ENCODE data around the gene SOCS6. TPM values are rescaled to one million over a fixed set of nuclear protein-coding genes. Genes with fewer than 3 reads are reported as not detected.
"Not testable (repeated sequence)": the region's sequence is repeated elsewhere in the genome, so short reads cannot be mapped to it uniquely, and the experiment has no call there.

SOCS6 gene
- total RNA-seq, 4 donors from 2014 or later = 12.8 to 26.8 (median 16.3) TPM

GRCh38 chr18:70338890-70339289 is 50.0 kb downstream of the SOCS6 start:
- intact Hi-C loops (cut with DNase I; ENCODE audit: low total_unique reads) = loop anchor here (5.0 kb wide), 2 partner anchors 52 to 132 kb away; partner anchors contain the start of genes RTTN and SOCS6

DNA sequence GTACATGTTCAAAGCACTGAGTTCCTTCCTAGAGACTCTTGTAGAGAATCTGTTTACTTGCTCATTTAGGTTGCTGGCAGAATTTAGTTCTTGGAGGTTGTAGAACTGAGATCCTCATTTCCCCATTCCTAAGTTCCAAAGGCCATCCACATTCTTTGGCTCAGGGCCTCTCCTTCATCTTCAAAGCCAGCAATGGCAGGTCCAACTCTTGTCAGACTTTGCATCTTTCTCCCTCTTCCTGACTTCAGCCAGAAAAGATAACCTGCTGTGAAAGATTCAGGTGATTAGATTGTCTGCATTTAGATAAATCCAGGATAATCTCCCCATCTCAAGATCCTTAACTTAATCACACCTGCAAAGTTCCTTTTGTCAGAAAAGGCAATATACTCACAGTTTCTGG is 51.1 kb downstream of the SOCS6 start:
- in situ Hi-C loops (cut with MboI; ENCODE audit: low sequenced_read_pairs in 4 of 4) = no loop called here
- H3K4me3 ChIP-seq = no peak overlapping the region
- peaks cover 19% of the 10 kb centered on the region in 2 donors for H3K4me1 ChIP-seq
- TF ChIP-seq, protein P1, sequence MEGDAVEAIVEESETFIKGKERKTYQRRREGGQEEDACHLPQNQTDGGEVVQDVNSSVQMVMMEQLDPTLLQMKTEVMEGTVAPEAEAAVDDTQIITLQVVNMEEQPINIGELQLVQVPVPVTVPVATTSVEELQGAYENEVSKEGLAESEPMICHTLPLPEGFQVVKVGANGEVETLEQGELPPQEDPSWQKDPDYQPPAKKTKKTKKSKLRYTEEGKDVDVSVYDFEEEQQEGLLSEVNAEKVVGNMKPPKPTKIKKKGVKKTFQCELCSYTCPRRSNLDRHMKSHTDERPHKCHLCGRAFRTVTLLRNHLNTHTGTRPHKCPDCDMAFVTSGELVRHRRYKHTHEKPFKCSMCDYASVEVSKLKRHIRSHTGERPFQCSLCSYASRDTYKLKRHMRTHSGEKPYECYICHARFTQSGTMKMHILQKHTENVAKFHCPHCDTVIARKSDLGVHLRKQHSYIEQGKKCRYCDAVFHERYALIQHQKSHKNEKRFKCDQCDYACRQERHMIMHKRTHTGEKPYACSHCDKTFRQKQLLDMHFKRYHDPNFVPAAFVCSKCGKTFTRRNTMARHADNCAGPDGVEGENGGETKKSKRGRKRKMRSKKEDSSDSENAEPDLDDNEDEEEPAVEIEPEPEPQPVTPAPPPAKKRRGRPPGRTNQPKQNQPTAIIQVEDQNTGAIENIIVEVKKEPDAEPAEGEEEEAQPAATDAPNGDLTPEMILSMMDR (IDR thresholded peaks at IDR 0.05 in 4 of 5, conservative IDR thresholded peaks at IDR 0.05 in 1 of 5) = no peak
- TF ChIP-seq POLR2A (IDR thresholded peaks at IDR 0.05) = no peak
- peaks cover 0 to 3% (median 0%) of the 10 kb centered on the region in 3 donors for H3K9me3 ChIP-seq
- H3K36me3 ChIP-seq = peaks cover 0 to 6% of the 10 kb centered on the region in 2 donors
- H3K27me3 ChIP-seq = no peaks in the 10 kb centered on the region
- peak overlapping the region in 3 of 4 donors; percentile 82 to 91 (median 86) for H3K27ac ChIP-seq
- intact Hi-C loops (cut with DNase I; ENCODE audit: low total_unique reads) = loop anchor here (5.0 kb wide), 2 partner anchors 53 to 133 kb away; partner anchors contain the start of genes RTTN and SOCS6
- no peak for ATAC-seq
- DNase-seq = no peak

More at GRCh38 chr18:70338890-70339289, 50.0 kb downstream of the SOCS6 start:
- no peaks in the 10 kb centered on the region for H3K27me3 ChIP-seq
- DNase-seq (no peak), ATAC-seq (no peak)
- TF ChIP-seq, protein P1 (IDR thresholded peaks at IDR 0.05 in 4 of 5, conservative IDR thresholded peaks at IDR 0.05 in 1 of 5) = no peak
- TF ChIP-seq POLR2A (IDR thresholded peaks at IDR 0.05) = no peak
- H3K9me3 ChIP-seq = peaks cover 0 to 11% (median 0%) of the 10 kb centered on the region in 3 donors
- no peak overlapping the region for H3K4me3 ChIP-seq
- H3K36me3 ChIP-seq = peaks cover 0 to 6% of the 10 kb centered on the region in 2 donors
- peak overlapping the region in 3 of 4 donors; percentile 82 to 91 (median 86) for H3K27ac ChIP-seq
- H3K4me1 ChIP-seq = peaks cover 24 to 25% of the 10 kb centered on the region in 2 donors
- in situ Hi-C loops (cut with MboI; ENCODE audit: low sequenced_read_pairs in 4 of 4) = no loop called here

DNA sequence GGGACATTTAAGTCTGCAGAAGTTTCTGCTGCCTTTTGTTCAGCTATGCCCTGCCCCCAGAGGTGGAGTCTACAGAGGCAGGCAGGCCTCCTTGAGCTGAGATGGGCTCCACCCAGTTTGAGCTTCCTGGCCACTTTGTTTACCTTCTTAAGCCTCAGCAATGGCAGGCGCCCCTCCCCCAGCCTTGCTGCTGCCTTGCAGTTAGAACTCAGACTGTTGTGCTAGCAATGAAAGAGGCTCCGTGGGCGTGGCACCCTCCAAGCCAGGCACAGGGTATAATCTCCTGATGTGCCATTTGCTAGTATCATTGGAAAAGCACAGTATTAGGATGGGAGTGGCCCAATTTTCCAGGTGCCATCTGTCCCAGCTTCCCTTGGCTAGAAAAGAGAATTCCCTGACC is 59.6 kb downstream of the SOCS6 start:
- H3K27ac ChIP-seq; H3K4me3 ChIP-seq; H3K9me3 ChIP-seq; ATAC-seq; intact Hi-C loops (cut with DNase I; ENCODE audit: low total_unique reads); H3K36me3 ChIP-seq; H3K4me1 ChIP-seq; in situ Hi-C loops (cut with MboI; ENCODE audit: low sequenced_read_pairs in 4 of 4); DNase-seq; H3K27me3 ChIP-seq: not testable (repeated sequence)

- no peaks in the 10 kb centered on the region for H3K9me3 ChIP-seq
- H3K4me3 ChIP-seq = no peak overlapping the region
- no peaks in the 10 kb centered on the region for H3K4me1 ChIP-seq
- no peaks in the 10 kb centered on the region for H3K27me3 ChIP-seq
- TF ChIP-seq, protein P1 (IDR thresholded peaks at IDR 0.05 in 4 of 5, conservative IDR thresholded peaks at IDR 0.05 in 1 of 5) = no peak
- no peak for TF ChIP-seq POLR2A (IDR thresholded peaks at IDR 0.05)
- no peak for DNase-seq
- H3K36me3 ChIP-seq = peaks cover 0 to 9% of the 10 kb centered on the region in 2 donors
- in situ Hi-C loops (cut with MboI; ENCODE audit: low sequenced_read_pairs in 4 of 4) (no loop called here), intact Hi-C loops (cut with DNase I; ENCODE audit: low total_unique reads) (no loop called here)
- ATAC-seq = no peak
- H3K27ac ChIP-seq = no peak overlapping the region
Observed at GRCh38 chr18:70349316-70349715, 60.5 kb downstream of the SOCS6 start.

- no peak overlapping the region for H3K4me3 ChIP-seq
- H3K4me1 ChIP-seq = no peaks in the 10 kb centered on the region
- DNase-seq = no peak
- in situ Hi-C loops (cut with MboI; ENCODE audit: low sequenced_read_pairs in 4 of 4) = no loop called here
- ATAC-seq = no peak
- no peak overlapping the region for H3K27ac ChIP-seq
- intact Hi-C loops (cut with DNase I; ENCODE audit: low total_unique reads) = loop anchor here (10.0 kb wide), 1 partner anchor 61 kb away; no protein-coding TSS in a partner anchor
- TF ChIP-seq, protein P1 (IDR thresholded peaks at IDR 0.05 in 4 of 5, conservative IDR thresholded peaks at IDR 0.05 in 1 of 5) = no peak
- no peak for TF ChIP-seq POLR2A (IDR thresholded peaks at IDR 0.05)
- peaks cover 0 to 6% of the 10 kb centered on the region in 2 donors for H3K36me3 ChIP-seq
- no peaks in the 10 kb centered on the region for H3K9me3 ChIP-seq
- no peaks in the 10 kb centered on the region for H3K27me3 ChIP-seq
Observed at GRCh38 chr18:70354080-70354479, 65.2 kb downstream of the SOCS6 start.
